ENCODE measurements around the gene ABR. TPM values are rescaled to one million over a fixed set of nuclear protein-coding genes. Genes with fewer than 3 reads are reported as not detected.

Gene ABR
- polyA plus RNA-seq, 10 donors: 28.5 to 42.7 (median 34.2) TPM

GRCh38 chr17:1011138-1011537, 168.6 kb downstream of the ABR start:
- DNase-seq: no peak

- no peak for DNase-seq
Observed at GRCh38 chr17:1010586-1010985, 169.2 kb downstream of the ABR start.

- no peak for DNase-seq
Observed at GRCh38 chr17:1010086-1010450, 169.7 kb downstream of the ABR start.

- no peak for DNase-seq
Observed at GRCh38 chr17:1009229-1010085, 170.3 kb downstream of the ABR start.

GRCh38 chr17:1008008-1008761, 171.6 kb downstream of the ABR start:
- peak in 2 of 3 donors; percentile 84 to 90 for DNase-seq

- DNase-seq: no peak
Observed at GRCh38 chr17:1007310-1008007, 172.3 kb downstream of the ABR start.

GRCh38 chr17:1006054-1006453, 173.7 kb downstream of the ABR start:
- peak in 1 of 3 donors; percentile 23 for DNase-seq

GRCh38 chr17:1005361-1005946, 174.3 kb downstream of the ABR start:
- DNase-seq: peak in 2 of 3 donors; percentile 77 to 79

- DNase-seq: no peak
Observed at GRCh38 chr17:1004769-1005295, 174.9 kb downstream of the ABR start.

- peak in 1 of 3 donors; percentile 27 for DNase-seq
Observed at GRCh38 chr17:1003972-1004768, 175.6 kb downstream of the ABR start.

- no peak for DNase-seq
Observed at GRCh38 chr17:1003633-1003971, 176.2 kb downstream of the ABR start.

- peak in 2 of 3 donors; percentile 55 to 65 for DNase-seq
Observed at GRCh38 chr17:1002771-1003555, 176.8 kb downstream of the ABR start.

- DNase-seq: peak in 1 of 3 donors; percentile 40
Observed at GRCh38 chr17:1002412-1002753, 177.4 kb downstream of the ABR start.

- DNase-seq: peak in 2 of 3 donors; percentile 22 to 54
Observed at GRCh38 chr17:1001640-1002411, 178.0 kb downstream of the ABR start.

- DNase-seq: peak in 2 of 3 donors; percentile 73 to 76
Observed at GRCh38 chr17:1000597-1001461, 179.0 kb downstream of the ABR start.

GRCh38 chr17:998111-998510, 181.7 kb downstream of the ABR start:
- no peak for DNase-seq

GRCh38 chr17:996554-997344, 183.0 kb downstream of the ABR start, which contains the start of gene TIMM22:
Gene TIMM22, plus strand, starts transcription at chr17:997129. Its CDS starts 14 bp downstream, at chr17:997143.
- peak; percentile 98 to 99 (median 98) for DNase-seq
